HUDEP-2 (cell line): ENCODE measurements around the gene IBTK.
"Not testable (repeated sequence)": the region's sequence is repeated elsewhere in the genome, so short reads cannot be mapped to it uniquely, and the experiment has no call there.

ENCODE experiments used
- DNase-seq, 76 experiments: peaks; one replicate each; lab custom pipeline; 2025; ENCODE audit not compliant: unreplicated experiment in 76 of 76; lab: John Stamatoyannopoulos, UW

Gene IBTK

DNA sequence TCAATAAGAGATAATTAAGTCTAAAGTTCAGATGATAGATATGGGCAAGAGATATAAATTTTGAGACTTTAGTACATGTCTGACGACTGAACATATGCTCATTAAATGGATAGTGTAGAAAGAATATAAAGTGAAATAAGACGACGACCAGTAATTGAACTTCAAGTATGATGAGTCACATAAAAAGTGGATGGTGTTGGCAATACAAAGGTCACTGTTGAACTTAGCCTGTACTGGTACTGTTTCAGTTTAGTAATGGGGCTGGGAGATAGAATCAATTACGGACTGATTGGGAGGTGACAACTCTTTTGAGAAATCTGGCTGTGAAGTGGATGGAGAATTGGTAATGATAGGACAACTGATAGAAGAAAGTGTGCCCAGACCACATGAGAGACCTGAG lies 68.1 kb downstream of the IBTK start:
- no peak for DNase-seq

DNA sequence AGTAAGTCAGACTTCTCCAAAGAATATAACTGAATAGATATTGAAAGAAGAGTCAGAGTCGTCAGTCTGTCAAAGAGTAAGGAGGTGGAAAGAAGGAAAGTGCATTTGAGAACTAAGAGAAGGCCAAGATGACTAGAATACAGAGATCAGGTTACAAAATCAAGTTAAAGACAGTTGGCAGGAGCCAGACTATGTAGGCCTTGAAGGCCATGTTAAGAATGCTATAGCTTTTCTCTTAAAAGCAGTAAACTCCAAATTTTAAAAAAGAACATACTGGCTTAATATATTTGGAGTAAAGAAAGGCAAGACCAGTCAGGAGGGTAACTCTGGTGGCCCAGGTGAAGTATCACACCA lies 68.8 kb downstream of the IBTK start:
- no peak for DNase-seq

DNA sequence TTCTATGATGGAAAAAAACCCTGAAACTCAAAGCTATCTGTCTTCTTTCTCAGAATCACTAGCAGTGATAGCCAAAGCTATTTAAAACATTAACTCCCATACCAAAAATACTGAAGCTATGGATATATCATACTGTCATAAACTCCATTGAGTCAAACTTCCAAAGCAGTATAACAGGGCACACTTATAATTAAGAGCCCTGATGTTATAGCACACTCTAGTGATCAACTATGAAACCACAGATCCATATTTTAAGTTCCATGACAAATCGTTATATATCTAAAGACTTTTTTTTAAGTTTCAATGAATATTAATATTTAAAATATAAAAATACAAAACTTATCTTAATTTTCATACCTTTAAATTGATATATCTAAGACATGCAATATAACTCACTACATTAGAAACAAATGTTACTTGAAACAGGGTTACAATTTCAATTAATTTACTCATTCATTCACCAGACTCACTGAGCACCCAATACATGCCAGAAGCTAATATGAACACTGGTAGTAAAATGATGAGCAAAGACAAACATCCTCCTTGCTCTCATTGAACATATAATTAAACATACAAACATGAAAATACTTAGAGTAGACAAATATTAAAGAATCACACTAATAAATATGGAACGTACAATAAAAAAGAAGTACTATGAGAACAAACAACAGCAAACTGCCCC lies 69.3 kb downstream of the IBTK start:
- no peak for DNase-seq

DNA sequence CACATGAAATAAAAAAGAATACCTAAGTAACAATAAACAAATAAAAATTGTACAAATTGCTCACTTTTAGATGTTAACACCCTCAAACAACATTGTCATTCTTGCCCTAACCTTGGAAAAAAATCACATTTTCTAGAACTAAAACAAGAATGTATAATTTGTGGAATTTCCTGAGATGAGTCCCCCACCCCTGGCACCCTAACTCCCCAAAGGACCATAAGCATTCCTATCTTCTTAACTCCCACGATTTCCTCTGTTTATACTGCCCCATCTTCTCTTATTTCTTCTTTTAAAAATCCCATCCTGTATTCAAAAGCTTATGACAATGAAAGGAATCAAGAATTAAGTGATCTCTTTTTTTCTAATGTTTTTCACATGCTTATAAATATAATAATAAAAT lies 70.9 kb downstream of the IBTK start:
- DNase-seq, result no peak

DNA sequence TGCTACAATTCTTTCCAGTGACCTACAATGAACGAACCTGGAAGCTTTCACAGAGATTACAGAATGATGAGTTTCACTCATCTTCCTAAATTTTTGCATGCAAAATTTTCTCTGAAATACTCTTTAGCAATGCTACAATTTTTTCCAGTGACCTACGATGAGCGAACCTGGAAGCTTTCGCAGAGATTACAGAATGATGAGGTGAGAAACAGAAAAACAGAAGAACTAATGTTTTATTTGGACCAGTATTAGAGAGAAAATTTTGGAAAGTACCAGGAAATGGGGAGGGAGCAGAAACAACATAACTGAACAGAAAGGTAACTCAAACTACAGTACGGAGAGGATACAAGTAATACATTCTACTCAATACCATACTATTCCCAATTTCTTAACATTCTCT lies 75.0 kb downstream of the IBTK start:
- no peak for DNase-seq

DNA sequence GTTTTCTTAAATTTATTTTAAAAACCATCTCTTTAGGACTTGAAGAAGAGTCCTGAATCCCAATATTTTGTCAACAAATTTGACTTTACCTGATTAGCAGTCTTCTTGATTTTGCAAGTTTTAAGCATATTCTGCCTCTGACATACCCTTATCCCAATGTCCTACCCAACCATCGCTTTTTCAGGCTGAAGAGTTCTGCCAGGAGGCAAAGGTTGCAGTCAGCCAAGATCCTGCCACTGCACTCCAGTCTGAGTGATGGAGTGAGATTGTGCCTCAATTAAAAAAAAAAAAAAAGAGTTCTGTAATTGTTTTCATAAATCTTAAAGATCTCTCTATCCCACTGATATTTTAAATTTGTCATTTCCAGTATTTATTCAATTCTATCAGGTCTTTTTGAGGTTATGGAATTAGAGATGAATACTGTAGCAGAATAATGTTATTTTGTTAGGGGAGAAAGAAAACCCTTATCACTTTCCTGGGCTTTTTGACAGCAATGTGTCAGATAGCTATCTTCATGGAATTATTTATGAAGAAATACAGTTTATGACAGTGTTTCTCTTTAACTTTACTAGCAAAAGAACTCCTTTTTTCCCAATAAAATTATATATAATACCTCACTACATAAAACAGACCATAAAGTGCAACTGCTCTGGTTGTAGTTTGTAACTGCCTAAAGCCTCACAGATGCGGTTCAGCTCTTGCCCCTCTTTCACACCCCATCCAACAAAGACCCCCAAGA lies 78.2 kb downstream of the IBTK start:
- no peak for DNase-seq

DNA sequence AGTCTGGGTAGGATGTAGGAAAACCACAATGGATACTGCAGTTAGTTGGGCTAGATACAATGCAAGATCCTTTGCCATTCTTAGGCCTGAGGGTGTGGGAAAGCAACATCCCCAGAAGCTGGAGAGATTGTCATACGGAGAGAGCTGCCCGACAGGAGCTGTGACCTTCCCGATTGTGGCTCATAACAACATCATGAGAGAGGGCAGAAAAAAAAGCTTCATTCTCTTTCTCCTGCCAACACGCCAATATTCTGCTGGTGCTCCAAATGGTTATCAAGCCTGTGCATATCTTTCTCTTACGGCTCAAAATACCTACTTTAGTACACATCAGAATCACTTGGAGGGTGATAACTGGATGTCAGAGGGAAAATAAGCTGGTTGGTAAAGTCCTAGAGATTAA lies 81.1 kb downstream of the IBTK start:
- DNase-seq, result no peak

DNA sequence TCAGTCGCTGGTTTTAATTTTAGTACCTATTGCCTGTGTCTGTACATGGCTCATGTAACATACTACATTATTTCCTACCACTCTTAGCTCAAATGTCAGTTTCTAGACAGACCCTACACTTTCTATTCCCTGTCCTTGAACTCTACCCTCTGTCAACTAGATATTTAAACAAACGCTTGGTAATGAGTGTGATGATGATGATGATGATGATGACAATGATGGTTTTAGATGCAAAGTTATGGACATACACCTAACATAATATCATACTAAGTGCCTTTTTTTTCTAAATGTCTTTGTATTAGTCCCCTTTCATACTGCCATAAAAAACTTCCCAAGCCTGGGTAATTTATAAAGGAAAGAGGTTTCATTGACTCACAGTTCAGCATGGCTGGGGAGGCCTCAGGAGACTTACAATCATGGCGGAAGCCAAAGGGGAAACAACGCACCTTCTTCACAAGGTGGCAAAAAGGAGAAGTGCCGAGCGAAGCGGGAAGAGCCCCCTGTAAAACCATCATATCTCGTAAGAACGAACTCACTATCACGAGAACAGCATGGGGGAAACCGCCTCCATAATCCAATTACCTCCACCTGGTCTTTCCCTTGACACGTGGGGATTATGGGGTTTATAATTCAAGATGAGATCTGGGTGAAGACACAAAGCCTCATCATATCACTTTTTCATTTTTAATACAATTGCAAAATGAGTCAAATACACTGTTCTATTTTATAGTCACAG lies 87.1 kb downstream of the IBTK start:
- no peak for DNase-seq

DNA sequence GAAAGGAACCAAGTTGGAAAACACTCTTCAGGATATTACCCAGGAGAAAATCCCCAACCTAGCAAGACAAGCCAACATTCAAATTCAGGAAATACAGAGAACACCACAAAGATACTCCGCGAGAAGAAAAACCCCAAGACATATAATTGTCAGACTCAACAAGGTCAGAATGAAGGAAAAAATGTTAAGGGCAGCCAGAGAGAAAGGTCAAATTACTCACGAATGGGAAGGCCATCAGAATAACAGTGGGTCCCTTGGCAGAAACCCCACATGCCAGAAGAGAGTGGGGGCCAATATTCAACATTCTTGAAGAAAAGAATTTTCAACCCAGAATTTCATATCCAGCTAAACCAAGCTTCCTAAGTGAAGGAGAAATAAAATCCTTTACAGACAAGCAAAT lies 94.8 kb downstream of the IBTK start:
- DNase-seq, result not testable (repeated sequence)

DNA sequence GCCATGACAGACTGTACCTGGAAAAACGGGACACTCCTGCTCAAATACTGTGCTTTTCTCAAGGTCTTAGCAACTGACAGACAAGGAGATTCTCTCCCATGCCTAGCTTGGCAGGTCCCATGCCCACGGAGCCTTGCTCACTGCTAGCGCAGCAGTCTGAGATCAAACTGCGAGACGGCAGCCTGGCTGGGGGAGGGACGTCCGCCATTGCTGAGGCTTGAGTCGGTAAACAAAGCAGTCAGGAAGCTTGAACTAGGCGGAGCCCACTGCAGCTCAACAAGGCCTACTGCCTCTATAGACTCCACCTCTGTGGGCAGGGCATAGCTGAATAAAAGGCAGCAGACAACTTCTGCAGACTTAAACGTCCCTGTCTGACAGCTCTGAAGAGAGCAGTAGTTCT lies 96.4 kb downstream of the IBTK start:
- DNase-seq, result not testable (repeated sequence)

DNA sequence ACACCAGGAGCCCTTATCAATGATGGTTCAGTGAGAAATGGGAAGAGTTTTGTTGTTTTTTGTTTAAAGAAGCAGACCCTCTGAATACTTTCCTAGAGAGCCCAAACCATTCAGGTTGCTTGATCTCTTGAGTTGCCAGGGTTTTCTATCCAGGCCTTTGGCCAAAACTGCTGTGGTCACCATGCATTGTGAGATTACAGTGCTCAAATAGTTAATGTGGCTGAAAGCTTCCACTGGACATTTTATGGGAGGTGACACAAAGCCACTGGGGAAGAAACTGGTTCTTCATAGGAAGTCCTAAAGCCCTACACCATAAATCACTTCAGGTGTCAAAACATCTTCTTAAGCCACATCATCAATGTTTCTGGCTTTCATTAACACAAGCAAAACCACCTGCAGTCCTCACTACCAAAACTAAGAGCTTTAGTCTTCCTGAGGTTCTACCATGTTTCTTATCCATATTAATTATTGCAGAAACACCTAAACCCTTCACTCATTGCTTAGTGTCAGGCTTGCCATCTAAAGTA lies 101.6 kb downstream of the IBTK start:
- no peak for DNase-seq

DNA sequence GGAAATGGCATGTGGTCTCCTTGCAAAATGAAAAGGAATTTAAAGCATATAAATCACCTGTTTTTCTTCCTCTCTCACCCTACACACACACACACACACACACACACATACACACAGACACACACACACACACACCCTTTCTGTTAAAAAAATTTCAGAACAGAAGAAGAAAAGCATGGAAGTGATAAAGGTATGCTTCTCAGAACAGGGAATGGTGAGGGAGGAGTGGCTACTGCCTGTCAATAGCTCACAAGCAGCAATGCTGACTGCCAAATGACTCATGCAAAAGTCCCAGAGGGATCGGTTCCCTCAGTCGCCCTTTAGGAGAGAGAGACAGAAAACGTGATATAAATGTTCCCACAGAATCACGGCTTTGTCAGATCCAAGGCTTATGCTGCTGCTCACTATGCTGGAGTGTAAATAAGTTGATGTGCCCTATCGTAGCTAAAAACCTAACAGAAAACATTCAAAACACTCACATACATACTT lies 102.6 kb downstream of the IBTK start:
- no peak for DNase-seq

DNA sequence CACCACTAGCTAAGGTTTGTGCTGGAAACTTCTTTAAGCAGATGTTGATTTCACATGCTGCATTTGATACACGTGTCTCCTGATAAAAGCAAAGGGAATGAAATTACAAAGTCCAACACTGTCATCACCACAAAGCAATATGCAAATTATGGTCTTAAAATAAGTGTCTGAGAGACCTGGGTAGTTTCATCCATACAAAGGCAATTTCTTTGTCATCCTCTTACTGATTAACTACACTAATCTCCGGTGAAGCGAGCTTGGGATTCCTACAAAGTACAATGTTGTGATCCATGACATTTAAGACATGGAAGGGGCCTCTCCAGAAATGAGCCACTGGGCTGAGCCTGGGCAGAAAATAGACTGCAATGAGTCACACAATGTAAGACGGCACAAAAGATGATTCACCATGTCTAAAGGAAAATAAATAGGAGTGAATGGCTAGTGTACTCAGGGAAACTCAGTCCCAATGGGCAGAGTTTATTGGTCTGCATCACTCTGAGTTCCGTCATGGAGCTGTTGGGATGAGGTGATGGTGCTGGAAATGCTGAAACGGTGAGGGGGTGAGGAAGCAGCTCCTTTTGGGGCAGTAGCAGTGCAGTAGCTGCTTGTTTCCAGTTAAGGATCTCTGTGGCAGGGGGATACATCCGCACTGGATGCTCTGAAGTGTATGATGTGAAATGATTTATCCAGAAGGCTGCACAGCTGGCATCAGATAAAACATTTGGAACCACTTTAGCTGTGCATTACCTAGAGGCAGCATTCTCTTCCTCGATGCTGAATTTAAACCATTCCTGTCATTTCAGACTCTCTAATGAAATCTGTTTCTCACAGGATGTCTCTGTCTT lies 103.3 kb downstream of the IBTK start:
- DNase-seq, result no peak

DNA sequence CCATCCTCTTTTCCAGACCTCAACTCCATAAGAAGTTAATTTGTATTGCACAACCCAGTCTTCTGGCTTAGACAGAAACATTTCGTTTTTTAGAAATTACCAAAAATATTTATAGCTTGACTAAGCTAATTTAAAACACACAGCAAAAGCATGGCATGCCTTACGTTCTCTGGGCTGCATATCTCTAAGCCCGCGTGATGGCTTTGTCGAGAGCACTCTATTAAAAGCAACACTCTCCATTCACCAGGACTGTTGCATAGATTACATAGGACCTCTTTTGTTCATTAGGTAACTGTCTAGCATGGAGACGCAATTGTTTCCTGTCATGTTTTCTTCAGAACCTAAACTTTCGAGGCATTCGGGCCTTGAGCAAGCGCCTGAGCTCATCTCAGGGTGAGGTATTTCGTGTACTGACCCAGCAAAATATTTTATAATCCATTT lies 104.5 kb downstream of the IBTK start:
- DNase-seq, result no peak

DNA sequence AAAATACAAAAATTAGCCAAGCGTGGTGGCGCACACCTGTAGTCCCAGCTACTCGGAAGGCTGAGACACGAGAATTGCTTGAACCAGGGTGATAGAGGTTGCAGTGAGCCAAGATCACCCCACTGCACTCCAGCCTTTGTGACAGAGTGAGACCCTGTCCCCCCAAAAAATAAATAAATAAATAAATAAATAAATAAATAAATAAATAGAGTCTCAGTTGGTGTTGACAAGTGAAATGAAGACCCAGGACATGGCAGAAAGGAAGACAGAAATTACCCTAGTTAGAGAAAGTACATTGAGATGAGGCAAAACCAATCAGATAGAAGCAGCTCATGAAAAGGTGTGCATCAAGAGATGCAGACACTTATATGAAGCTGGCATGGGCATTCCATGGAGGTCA lies 105.0 kb downstream of the IBTK start:
- no peak for DNase-seq

DNA sequence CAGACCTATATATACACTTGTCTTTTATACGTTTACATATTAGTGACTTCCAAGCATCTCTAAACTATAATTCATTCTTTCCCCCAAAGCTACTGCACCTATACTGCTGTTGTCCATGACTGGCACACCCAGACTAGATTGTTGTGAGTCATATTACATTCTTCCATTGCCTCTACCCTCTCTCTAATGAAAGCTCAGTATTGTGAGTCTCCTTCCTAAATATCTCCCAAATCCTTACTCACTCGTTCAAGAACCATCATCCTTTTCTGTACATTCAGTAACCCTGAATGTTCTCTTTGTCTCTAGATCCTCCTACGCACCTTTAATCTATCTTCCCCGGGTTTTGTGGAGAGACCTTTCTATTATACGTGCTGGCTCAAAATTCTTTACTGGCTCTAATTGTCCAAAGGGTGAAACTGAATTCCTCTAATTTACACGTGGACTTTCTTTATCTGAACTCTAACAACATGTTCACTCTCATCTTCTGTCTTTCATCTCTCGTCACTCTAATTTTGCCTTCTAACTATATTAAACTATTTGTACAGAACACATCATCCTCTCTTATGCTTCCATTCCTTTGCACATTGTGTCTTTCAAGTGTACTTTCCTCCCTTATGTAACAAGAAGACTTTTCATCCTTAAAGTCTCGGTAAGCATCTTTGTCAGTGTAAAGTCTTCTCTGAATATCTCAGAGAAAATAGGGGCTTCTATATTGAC lies 109.3 kb downstream of the IBTK start:
- DNase-seq, result no peak

DNA sequence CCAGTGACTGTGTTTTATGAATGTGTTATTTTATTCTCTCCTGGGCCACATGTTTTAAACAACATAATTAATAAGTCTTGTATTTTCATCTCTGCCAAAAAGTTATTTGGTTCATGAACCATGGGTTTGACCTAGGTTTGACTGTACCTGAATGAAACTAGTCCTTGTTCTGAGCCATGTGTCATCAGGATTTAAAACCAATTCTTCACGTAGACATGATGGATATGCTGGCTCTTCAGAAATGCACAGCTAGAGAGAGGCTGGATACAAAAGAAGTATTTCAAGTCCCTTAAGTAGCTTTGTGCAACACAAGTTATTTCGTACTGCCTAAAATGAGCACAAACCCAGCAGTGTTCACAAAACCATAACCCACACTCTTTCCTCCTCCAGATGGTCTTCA lies 116.1 kb downstream of the IBTK start:
- DNase-seq, result no peak

DNA sequence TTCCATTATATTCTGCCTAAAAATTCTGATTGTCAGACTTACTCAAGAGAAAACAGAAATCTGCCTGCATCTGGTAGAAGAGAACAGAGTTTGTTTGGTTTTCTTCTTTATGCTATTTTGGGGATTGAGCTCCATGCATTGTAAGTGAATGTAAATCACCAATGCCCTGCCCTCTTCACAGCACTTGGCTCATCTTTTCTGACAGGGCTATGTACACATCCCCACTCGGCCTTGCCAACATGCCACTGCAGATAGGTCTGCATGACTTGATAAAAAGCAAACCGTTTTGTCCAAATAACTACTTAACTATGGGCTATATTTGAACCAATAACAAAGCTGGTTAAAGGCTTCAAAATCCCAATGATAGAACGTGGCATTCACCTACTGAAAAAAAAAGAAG lies 117.7 kb downstream of the IBTK start:
- DNase-seq, result peak in 19 of 76 experiments; percentile 2 to 53 (median 19)

DNA sequence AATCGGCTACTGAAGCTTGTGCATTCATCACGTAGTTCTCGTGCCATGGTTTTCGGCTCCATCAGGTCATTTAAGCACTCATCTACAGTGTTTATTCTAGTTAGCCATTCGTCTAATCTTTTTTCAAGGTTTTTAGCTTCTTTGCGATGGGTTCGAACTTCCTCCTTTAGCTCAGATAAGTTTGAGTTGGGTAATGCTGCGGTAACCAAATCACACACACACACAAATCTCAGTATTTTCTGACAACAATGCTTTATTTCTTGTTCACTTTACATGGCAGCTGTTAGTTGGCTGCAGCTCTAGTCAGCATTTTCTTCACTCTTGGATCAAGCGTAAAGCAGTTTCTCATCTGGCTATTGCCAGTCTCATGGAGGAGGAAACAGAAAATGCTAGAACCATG lies 118.6 kb downstream of the IBTK start:
- not testable (repeated sequence) for DNase-seq

DNA sequence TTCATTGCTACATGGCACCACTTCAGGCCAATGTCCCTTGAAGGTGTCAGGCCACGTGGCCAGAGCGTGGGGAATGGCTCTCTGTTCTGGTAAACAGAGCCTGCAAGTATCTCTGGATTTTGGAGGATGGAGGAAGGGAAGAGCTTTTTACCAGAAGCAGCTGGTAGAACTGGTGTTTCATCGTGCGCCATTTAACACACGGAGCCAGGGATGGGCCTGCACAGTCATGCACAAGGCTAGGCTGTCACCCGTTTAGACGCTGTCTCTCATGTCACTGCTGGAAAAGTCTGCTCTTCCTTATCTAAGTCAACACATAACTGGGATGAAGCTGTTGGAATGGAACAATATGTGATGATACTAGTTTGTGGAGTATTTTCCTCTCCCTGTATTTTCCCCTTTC lies 123.9 kb downstream of the IBTK start:
- DNase-seq, result no peak
